ENCODE data around the gene RBBP9.
A peak's percentile ranks its signal among the peaks of the same experiment; 100 is the strongest.
"Not testable (repeated sequence)": the region's sequence is repeated elsewhere in the genome, so short reads cannot be mapped to it uniquely, and the experiment has no call there.

RBBP9 gene

DNA sequence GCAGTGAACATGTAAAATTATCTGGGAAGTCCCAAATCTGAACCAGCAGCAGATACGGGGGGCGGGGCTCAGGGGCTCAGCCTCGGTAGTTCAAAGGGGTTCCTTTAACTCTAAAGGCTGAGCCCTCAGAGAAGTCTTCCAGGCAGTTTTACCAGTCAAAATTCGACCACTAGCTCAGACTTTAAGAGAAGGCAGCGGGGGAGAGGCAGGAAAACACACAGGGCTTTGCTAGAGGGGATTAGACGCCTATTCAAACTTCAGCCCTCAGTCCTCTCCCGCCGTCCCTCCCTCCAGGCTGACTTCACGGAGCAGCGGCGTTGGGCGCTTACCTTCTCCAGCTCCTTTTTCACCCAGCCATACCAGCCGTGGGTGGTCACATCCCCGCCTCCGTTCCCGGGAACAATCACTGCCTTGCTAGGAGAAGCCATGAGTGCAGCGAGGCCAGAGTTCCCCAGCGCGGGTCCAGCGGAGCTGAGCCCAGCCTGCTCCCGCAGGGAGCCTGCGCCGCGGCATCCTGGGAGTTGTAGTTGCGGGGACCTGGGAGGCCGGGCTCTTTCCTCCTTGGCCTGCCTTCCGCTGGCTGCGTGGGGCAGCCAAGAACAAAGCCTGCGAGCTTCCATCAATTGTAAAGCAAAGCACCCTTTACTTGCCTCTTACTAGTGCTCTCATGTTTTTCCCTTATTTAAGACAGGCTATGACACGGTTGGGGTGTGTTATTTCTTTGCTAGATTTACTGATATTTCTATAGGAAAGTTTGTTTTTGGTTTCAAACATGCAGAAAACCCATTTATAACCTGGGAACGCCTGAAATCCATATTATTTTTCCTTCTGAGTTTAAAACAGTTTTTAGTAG, at the start of gene RBBP9:
Gene RBBP9, minus strand, starts transcription at position 486 of the 853 bp plus-strand sequence. Its CDS starts 58 bp downstream, at position 428.
- peak; percentile 95 for DNase-seq

DNA sequence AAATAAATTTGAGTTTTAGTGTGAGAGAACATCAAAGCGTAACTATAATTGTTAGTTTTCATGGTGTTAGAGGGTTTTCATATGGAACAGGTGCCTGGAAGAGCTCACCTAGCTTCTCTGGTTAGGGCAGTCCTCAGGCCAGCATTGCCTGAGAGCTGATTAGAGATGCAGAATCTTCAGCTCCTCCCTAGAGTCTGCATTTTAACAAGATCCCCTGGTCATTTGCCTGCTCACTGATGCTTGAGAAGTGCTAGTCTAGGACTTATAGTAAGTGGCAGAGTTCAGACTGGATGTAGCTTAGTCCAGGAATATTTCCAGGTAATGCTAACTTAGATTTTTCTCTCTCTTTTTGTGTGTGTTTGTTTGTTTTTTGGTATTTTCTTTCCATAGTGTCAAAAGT, 48.5 kb upstream of the RBBP9 start:
- no peak for DNase-seq

DNA sequence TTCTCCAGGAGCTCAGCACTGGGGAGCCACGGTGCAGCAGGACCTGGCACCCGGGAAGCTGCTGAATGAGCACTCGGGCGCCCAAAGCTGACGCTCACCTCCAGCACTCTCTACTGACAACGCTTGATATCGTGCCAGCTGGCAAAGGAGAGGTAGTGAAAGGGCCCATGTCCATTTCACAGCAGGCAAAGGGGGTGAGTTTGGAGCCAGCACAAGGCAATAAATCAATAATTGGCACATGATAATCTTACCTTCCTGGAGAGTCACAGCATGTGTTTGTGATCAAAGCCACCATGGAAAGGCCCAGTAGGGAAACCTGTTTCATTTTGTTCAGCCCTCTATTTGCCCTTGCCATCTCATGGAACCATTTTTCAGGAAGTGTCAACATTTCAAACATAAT, 46.9 kb upstream of the RBBP9 start:
- DNase-seq = no peak

DNA sequence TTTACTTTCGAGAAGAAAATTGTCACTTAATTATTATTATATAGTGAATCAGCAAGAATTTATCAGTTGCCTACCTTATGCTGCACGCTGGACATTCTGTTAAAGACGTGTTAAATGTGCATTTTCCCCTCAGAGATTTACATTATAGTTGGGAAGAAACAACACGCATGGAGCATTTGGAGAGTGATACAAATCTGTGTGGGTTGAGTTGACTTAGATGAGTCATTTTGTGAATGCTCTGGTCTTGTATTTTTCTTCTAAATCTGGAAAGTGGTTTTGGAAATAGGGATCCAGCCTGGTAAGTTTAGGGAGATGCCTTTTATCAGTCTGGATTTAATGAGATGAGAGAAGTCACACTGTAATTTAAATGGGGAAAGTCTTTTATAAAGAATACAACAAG, 46.2 kb upstream of the RBBP9 start:
- no peak for DNase-seq

DNA sequence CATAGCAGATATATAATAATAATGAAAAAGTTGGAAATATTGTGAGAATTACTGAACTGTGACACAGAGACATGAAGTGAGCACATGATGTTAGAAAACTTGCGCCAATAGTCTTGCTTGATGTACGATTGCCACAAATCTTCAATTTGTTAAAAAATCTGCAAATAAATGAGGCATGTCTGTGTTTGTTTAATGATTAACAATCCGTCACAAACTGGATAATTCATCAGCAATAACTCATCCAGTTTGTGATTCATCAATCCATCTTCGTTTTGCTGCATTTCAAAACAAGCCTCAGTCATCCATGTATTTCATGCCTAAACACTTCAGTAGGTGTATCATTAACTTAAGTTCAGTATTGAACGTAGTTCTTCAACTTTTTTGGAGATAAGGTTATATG, 44.7 kb upstream of the RBBP9 start:
- no peak for DNase-seq

DNA sequence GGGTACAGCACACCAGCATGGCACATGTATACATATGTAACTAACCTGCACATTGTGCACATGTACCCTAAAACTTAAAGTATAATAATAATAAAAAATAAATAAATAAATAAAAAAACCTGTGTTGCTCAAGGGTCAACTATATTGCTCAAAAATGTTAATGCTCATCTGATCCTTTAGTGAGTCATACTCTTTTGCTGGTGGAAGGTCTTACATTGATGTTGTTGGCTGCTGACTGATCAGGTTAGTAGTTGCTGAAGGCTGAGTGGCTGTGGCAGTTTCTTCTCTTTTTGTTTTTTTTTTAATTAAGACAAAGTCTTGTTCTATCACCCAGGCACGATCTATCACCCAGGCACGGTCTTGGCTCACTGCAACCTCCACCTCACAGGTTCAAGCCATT, 40.6 kb upstream of the RBBP9 start:
- DNase-seq = no peak

DNA sequence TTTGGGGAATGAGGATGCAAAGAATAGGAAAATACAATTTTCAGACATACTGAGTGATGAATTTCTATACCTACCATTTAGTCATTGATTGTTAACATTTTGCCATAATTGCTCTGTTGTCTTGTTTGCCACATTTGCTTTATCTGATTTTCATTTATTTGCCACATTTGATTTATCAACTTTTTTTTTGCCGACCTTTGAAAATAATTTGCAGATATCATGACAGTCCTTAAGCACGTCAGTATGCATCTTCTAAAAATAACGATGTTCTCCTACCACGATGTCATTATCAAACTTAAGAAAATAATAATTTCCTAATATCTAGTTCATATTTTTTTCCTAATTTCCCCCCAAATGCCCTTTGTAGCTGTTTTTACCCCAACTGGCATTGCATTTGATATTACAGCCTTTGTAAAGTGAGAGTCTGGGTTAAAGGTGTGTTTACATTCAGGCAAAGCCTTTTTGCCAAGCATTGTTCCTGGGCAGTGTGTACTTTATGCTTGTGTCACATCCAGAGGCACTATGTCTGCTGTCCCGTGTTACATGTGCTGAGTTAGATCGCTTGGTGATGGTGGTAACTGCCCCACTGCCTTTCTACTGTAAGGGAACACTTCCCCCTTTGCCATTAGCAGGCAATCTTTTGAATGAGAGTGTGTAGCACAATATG, 37.1 kb upstream of the RBBP9 start:
- no peak for DNase-seq

DNA sequence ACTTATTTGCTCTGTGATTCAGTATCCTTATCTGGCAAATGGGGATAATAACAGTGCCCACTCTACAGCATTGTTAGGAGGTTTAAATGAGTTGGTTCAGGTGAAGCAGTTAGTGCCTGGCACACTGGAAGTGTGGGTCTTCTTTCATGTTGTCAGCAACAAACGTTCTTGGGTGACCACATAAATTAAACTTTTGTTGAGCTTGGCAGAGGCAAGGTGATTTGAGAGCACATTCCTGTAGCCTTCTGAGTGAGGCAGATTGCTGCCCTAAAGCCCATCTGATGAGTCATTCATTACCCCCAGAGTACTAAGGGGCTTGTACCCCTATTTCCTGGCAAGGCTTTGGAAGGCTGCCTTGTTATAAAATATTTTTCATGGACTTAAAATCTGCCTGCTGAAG, 36.5 kb upstream of the RBBP9 start:
- no peak for DNase-seq

DNA sequence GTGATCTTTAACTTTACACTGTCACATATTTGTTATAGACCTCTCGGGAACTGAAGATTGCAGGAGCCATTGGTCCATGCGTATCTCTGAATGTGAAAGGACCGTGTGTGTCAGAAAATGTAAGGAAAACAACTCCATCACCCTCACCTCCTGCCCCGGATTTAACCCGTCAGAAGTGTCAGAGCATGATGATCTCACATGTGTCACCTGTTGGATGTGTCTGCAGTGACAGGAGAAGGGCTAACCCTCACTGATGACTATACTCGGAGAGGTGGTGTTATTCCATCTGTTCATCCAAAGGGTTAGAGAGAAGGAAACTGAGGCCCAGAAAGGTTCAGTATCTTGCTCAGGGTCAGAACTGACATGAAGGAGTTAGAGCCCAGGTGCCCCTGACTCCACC, 35.6 kb upstream of the RBBP9 start:
- no peak for DNase-seq

DNA sequence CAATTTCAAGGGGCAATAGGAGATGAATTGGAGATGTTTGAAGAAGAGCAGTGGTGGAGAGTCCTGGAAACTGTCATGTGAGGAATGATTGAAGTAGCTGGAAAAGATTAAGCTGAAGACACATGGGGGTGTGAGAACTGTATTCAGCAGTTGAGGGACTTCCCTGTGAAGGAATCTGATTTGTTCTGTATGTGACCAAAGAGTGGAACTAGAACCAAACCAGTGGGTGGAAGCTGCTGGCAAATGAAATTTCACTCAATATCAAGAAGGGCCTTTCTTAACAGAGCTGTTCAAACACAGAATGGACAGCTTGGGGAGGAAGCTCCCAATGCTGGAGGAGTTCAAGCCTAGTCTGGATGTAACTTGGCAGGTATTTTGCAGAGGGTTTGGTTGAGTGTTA, 32.0 kb upstream of the RBBP9 start:
- no peak for DNase-seq

DNA sequence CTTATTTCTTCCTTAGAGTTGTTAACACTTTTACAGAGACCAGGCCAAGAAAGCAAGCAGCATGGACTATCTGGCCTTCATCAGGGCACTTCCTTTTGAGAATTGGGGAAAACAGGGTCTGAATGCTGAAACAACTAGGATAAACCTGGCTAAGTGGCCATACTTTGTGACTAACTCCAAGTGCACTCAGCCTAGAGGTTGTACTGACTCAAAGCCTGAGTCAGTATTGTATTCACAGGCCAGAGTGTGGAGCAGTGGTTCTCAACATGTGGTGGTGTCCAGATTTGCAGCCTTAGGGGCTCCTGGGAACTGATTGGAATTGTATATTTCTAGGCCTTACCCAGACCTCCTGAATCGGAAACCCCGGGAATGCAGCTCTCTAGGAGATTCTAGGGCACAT, 30.8 kb upstream of the RBBP9 start:
- DNase-seq = no peak

DNA sequence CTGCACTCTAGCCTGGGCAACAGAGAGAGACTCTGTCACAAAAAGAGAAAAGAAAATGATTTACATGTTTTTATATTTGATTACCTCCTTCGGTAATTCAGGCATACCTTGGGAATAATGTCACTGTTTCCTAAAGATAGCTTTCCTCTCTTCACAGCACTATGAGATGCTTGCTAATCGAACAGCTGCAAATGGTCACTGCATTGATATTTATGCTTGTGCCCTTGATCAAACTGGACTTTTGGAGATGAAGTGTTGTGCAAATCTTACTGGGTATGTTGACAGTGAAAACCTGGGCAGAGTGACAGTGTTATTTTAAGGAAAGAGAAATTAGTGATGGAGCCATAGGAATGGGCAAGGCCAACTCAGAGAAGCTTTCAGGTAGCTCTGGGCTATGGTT, 30.3 kb upstream of the RBBP9 start:
- no peak for DNase-seq

DNA sequence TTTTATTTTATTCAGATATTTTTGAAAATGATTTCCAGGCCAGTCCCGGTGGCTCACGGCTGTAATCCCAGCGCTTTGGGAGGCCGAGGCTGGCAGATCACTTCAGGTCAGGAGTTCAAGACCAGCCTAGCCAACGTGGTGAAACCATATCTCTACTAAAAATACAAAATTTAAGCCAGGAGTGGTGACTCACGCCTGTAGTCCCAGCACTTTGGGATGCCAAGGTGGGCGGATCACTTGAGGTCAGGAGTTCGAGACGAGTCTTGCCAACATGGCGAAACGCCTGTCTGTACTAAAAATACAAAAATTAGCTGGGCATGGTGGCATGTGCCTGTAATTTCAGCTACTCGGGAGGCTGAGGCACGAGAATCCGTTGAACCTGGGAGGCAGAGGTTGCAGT, 29.7 kb upstream of the RBBP9 start:
- not testable (repeated sequence) for DNase-seq

DNA sequence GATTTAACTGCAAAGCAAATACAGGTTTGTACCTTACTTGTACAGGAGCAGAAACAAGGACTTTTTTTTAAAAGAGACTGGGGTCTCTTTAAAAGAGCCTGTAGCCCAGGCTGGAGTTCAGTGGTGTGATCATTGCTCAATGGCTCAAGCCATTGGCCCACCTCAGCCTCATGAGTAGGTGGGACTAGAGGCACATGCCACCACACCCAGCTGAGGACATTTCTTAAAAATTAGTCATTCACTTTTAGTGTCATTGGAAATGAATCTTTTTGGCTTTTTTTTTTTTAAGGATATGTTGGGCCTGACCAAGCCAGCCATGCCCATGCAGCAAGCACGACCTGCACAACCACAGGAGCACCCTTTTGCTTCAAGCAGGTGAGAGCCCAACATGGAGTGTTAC, 27.6 kb upstream of the RBBP9 start:
- DNase-seq = no peak

DNA sequence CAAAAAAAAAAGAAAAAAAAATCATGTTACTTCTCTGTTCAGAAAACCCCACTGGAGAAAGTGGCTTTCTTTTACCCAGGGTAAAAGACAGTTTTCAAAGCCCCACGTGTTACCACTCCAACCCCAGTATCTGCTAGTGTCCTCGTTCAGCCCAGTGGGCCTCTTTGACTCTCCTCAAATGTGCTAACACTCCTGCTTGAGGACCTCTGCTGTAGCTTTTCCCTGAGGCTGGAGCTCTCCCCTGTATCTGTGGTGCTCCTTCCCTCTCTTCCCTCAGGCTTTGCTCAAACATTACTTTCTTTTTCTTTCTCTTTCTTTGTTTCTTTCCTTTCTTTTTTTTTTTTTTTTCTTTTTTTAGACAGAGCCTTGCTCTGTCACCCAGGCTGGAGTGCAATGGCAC, 26.0 kb upstream of the RBBP9 start:
- no peak for DNase-seq

DNA sequence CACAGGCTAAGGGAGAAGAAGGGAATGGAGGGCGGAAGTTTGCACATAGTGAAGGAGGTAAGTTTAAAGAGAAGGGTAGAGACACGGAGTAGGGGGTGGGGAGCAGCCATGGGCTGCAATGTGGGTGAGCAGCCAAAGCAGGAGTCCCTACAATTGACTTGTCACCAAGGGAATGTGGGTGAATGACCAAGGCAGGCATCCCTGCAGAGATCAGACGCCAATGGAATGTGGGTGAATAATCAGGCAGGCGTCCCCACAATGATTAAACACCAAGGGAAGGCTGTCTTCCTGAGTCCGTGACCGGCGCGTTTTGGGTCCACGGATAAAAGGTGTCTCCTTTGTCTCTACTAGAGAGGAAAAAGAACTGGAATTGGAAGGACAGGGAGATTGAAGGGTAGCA, 25.0 kb upstream of the RBBP9 start:
- DNase-seq = not testable (repeated sequence)

DNA sequence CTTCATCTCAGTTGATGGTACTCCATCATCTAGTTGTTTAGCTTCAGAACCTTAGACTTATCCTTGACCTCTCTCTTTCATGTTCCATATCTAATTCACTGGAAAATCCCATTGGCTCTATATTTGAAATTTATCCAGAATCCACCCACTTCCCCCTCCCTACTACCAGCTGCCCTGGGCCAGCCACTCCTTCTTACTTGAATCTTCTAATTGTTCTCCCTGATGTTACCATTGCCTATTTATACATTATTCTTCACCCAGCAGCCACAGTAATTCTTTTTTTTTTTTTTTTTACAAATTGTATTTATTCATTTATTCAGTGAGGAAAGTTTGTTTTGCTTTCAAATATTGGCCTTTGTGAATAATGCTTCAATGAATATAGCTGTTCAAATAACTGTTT, 18.9 kb upstream of the RBBP9 start:
- DNase-seq = no peak

DNA sequence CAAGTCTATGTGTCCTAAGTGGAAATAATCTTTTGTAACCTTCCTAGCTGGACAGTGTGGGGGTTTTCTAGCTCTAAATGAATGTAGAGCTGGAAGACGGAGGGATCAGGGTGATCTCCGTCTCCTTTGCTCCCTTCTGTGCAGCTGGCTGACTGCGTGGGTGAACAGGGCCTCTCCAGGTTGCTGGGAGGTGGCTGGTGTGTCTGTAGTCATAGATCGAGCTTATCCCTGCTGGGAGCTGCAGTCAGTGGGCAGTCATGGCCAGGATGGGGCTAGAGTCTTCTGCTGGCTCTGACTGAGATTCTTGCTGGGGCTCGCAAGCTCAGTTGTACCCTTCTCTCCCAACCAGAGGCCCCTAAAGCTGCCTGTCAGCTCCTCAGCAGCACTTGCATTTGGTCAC, 17.1 kb upstream of the RBBP9 start:
- DNase-seq = no peak

DNA sequence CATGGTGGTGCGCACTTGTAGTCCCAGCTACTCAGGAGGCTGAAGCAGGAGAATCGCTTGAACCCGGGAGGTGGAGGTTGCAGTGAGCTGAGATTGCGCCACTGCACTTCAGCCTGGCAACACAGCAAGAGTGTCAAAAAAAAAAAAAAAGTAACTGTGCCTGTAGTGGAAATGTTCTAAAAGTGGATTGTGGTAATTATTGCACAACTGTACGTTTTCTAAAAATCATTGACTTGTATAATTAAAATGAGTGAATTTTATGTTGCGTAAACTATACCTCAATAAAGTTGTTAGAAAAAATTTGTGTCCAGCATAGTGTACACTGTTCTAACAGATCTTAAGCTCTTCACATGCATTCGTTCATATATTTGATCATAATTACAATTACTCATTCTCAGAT, 16.2 kb upstream of the RBBP9 start:
- no peak for DNase-seq

DNA sequence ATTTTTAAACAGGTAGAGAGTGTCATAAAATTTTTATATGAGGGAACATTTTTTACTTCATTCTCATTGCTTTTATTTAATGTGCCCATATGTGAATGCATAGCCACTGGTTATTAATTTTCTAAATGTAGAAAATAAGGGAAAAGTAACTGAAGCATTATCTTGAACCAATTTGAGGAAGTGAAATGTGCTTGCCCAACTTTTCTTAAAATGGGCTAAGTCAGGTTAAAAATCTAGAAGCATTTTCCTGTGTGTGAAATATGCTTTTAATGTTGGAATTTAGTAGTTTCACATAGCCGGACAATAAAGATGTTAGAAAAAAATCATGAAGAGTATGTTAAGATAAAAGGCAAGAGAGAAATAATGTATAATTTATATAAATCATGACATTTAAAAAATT, 14.5 kb upstream of the RBBP9 start:
- DNase-seq = no peak

DNA sequence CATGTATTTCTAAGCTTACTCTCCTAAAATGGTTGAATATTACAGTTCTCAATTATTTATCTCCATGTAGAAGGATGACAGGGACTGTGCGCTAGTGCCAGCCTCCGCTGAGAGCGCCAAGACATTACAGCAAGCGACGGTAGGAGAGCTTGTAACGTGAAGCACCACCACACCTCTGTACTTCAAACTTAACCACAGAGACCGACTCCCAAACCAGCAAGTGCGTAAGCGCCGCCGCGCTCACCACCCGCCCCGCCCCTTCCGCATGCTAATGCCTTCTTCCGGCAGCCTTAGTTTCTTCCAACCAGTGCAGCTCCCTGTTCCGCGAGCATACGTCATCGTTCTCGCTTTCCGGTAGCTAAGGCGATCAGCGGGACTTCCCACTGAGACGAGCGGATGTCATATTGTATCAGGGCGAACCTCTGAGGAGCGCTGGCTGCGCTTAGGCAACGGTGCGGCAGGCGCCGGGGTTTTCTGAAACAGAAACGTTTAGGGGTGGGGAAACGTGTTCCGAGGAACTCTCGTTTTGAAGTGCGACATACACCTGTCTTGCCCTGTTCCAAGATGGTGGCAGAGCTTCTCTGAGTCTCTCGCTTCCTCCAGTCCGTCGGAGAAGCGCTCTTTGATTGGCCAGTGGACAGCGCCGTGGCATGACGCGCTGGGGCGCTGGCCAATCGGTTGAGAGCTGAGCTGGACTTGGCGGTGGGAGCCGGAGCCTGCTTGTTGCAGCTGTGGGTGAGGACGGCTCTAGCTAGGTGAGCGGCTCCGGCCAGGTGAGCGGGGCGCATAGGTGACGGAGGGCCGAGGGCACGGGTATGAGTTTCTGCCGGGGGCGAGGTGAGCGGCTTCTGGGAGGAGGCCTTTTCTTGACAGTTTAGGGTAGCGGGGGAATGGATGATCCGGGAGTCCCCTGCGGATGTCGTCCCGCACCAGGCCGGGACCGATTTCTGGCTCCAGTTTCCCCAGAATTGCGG, 10.5 kb upstream of the RBBP9 start, which contains the start of gene SEC23B:
Gene SEC23B, plus strand, starts transcription at position 723 of the 974 bp plus-strand sequence. CDS start 2,896 bp downstream, outside the sequence.
- DNase-seq = peak; percentile 99

DNA sequence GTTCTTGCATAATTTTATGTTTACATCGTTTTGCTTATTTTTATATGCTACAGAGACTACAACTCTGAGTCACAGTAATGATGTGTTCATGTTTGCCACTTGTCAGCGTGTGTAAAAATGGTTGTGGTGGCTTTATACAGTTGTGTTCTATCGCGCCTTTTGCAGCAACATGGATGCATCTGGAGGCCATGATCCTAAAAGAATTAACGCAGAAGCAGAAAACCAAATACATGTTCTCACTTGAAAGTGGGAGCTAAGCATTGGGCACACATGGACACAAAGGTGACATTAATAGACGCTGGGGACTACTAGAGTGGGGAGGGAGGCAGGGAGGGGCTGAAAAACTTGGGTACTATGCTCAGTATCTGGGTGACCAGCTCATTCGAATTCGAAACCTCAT, 9.7 kb upstream of the RBBP9 start:
- DNase-seq = no peak

DNA sequence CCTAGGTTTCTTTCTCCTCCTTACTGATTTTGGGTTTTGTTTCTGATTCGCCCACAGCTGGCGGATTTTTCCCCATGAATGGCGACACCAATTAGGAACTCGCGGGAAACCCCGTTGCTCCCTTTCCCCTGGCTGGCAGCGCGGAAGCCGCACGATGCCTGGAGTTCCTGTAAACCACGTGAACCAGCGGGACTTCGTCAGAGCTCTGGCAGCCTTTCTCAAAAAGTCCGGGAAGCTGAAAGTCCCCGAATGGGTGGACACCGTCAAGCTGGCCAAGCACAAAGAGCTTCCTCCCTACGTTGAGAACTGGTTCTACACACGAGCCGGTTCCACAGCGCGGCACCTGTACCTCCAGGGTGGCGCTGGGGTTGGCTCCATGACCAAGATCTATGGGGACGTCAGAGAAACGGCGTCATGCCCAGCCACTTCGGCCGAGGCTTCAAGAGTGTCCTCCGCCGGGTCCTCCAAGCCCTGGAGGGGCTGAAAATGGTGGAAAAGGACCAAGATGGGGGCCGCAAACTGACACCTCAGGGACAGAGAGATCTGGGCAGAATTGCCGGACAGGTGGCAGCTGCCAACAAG, 7.5 kb upstream of the RBBP9 start:
- DNase-seq = no peak
